Upper lobe of right lung (tissue), 1 donor: ENCODE measurements around the gene WWOX. TPM values are rescaled to one million over a fixed set of nuclear protein-coding genes. Genes with fewer than 3 reads are reported as not detected.

Source experiments
- ATAC-seq: fragments of 200-7000 bp; cut with Tn5 transposase; one replicate; pipeline ENCODE4 v1.9.1; 2020; ENCODE audit warnings: mild to moderate bottlenecking, moderate library complexity
- DNase-seq: peaks from one replicate; pipeline ENCODE4 v3.0.0-alpha.2; 2020
- H3K27ac ChIP-seq: fragments of 200-600 bp; one replicate; pipeline ENCODE4 v1.8.0; 2022
- H3K27me3 ChIP-seq: fragments of 200-600 bp; one replicate; pipeline ENCODE4 v1.8.0; 2022; ENCODE audit warnings: mild to moderate bottlenecking
- H3K36me3 ChIP-seq: fragments of 200-600 bp; one replicate; pipeline ENCODE4 v1.8.0; 2022
- H3K4me1 ChIP-seq: fragments of 200-600 bp; one replicate; pipeline ENCODE4 v1.8.0; 2022
- H3K4me3 ChIP-seq: fragments of 200-600 bp; one replicate; pipeline ENCODE4 v1.8.0; 2022; ENCODE audit warnings: mild to moderate bottlenecking
- H3K9me3 ChIP-seq: fragments of 200-600 bp; one replicate; pipeline ENCODE4 v1.8.0; 2022
- CTCF ChIP-seq: fragments of 200-600 bp; IDR thresholded peaks from one replicate; pipeline ENCODE4 v1.8.0; 2022; ENCODE audit warnings: antibody characterized with exemption
- intact Hi-C: fragments of 100-400 bp; cut with DNase I; formaldehyde crosslinking; loops from one replicate; pipeline ENCODE4 v1.11.0; 2022
- total RNA-seq: library from RNA; stranded (reverse); fragmentation: NEBNext Ultra II Directional; extraction: Animal tissue kit (Norgen Biotek cat#: 25700); gene quantifications from one replicate; pipeline ENCODE4 v1.2.1, GENCODE V29; 2021
- donor health status: DM: no; HTN: yes; CAD: no; lungs with severe emphysema.

WWOX gene
- total RNA-seq, 1 donor from 2014 or later = 17.0 TPM

GRCh38 chr16:78522327-78522726 is 422.9 kb downstream of the WWOX start:
- Histone ChIP-seq H3K36me3 (no peaks in the 10 kb centered on the region), H3K27me3 (no peaks in the 10 kb centered on the region), H3K27ac (no peak overlapping the region), H3K4me3 (no peak overlapping the region), H3K9me3 (no peaks in the 10 kb centered on the region), H3K4me1 (no peaks in the 10 kb centered on the region)
- ATAC-seq (no peak), DNase-seq (no peak)
- TF ChIP-seq CTCF = no peak
- intact Hi-C loops = no loop called here

- intact Hi-C loops = no loop called here
- no peaks in the 10 kb centered on the region for H3K4me1 ChIP-seq
- H3K27me3 ChIP-seq = no peaks in the 10 kb centered on the region
- no peak for ATAC-seq
- no peaks in the 10 kb centered on the region for H3K36me3 ChIP-seq
- no peak for TF ChIP-seq CTCF
- no peak overlapping the region for H3K27ac ChIP-seq
- no peak for DNase-seq
- H3K4me3 ChIP-seq = no peak overlapping the region
- no peaks in the 10 kb centered on the region for H3K9me3 ChIP-seq
These were observed 423.9 kb downstream of the WWOX start for GRCh38 chr16:78523212-78523985.

- DNase-seq (no peak), ATAC-seq (no peak)
- TF ChIP-seq CTCF = no peak
- H3K4me3 ChIP-seq = no peak overlapping the region
- H3K9me3 ChIP-seq = no peaks in the 10 kb centered on the region
- intact Hi-C loops = no loop called here
- no peaks in the 10 kb centered on the region for H3K4me1 ChIP-seq
- no peak overlapping the region for H3K27ac ChIP-seq
- H3K27me3 ChIP-seq = no peaks in the 10 kb centered on the region
- H3K36me3 ChIP-seq = no peaks in the 10 kb centered on the region
These were observed 424.7 kb downstream of the WWOX start for GRCh38 chr16:78524066-78524595.

- intact Hi-C loops = no loop called here
- H3K27me3 ChIP-seq = no peaks in the 10 kb centered on the region
- H3K4me3 ChIP-seq = no peak overlapping the region
- TF ChIP-seq CTCF = no peak
- H3K9me3 ChIP-seq = no peaks in the 10 kb centered on the region
- no peak for ATAC-seq
- H3K36me3 ChIP-seq = no peaks in the 10 kb centered on the region
- no peak for DNase-seq
- H3K4me1 ChIP-seq = no peaks in the 10 kb centered on the region
- H3K27ac ChIP-seq = no peak overlapping the region
These were observed 428.8 kb downstream of the WWOX start for GRCh38 chr16:78528265-78528664.

- H3K4me1 ChIP-seq = no peaks in the 10 kb centered on the region
- TF ChIP-seq CTCF = no peak
- H3K4me3 ChIP-seq = no peak overlapping the region
- H3K9me3 ChIP-seq = no peaks in the 10 kb centered on the region
- ATAC-seq (no peak), DNase-seq (no peak)
- H3K27ac ChIP-seq = no peak overlapping the region
- no peaks in the 10 kb centered on the region for H3K36me3 ChIP-seq
- intact Hi-C loops = no loop called here
- no peaks in the 10 kb centered on the region for H3K27me3 ChIP-seq
These were observed 430.4 kb downstream of the WWOX start for GRCh38 chr16:78529881-78530280.
